HL-60 (cell line): ENCODE results near the gene SNRPD3.

Source experiments
- DNase-seq, 2 experiments: peaks; one replicate each; pipeline ENCODE4 v3.0.0-alpha.2; 2010 to 2020; ENCODE audit warnings: low read depth in 1 of 2, low spot score in 1 of 2
- H3K27ac ChIP-seq: fragments of 250-450 bp; sonication (Bioruptor Pico); replicated peaks from 2 replicates; pipeline ENCODE4 v1.5.1; 2020; ENCODE audit warnings: mild to moderate bottlenecking, moderate library complexity
- H3K27me3 ChIP-seq: fragments of 250-450 bp; sonication (Bioruptor Pico); 2 replicates; pipeline ENCODE4 v1.5.1; 2021; ENCODE audit warnings: mild to moderate bottlenecking, moderate library complexity; ENCODE audit not compliant: insufficient read depth, poor library complexity, severe bottlenecking
- H3K4me3 ChIP-seq: replicated peaks from 2 replicates; pipeline ENCODE4 v1.5.1; 2011; ENCODE audit warnings: mild to moderate bottlenecking, control low read depth, low read length; ENCODE audit not compliant: insufficient read depth
- CTCF ChIP-seq: IDR thresholded peaks from one replicate; pipeline ENCODE4 v1.5.1; 2011; ENCODE audit warnings: low read length, control low read depth, inconsistent platforms; ENCODE audit not compliant: insufficient read depth
- GABPA ChIP-seq: IDR thresholded peaks from 2 replicates; pipeline ENCODE4 v1.6.1; 2012; ENCODE audit warnings: low read depth
- POLR2AphosphoS5 ChIP-seq: IDR thresholded peaks from 2 replicates; pipeline ENCODE4 v1.6.1; 2012; ENCODE audit warnings: low read depth
- REST ChIP-seq: IDR thresholded peaks from 2 replicates; pipeline ENCODE4 v1.6.1; 2012; ENCODE audit warnings: low read depth; ENCODE audit not compliant: insufficient replicate concordance
- SPI1 ChIP-seq: IDR thresholded peaks from 2 replicates; pipeline ENCODE4 v1.6.1; 2012; ENCODE audit warnings: low read depth, mild to moderate bottlenecking, borderline replicate concordance

SNRPD3 gene

GRCh38 chr22:24587251-24587650 lies 31.5 kb downstream of the SNRPD3 start:
- Histone ChIP-seq H3K4me3 (no peak overlapping the region), H3K27ac (no peak overlapping the region), H3K27me3 (no peaks in the 10 kb centered on the region)
- TF ChIP-seq REST = no peak
- DNase-seq = no peak

- Histone ChIP-seq H3K27me3 (no peaks in the 10 kb centered on the region), H3K27ac (no peak overlapping the region), H3K4me3 (no peak overlapping the region)
- DNase-seq = no peak
- TF ChIP-seq POLR2AphosphoS5 (no peak), GABPA (no peak)
Measured at GRCh38 chr22:24587948-24588347, 32.1 kb downstream of the SNRPD3 start.

GRCh38 chr22:24588381-24588756 lies 32.6 kb downstream of the SNRPD3 start:
- Histone ChIP-seq H3K27ac (no peak overlapping the region), H3K4me3 (no peak overlapping the region), H3K27me3 (no peaks in the 10 kb centered on the region)
- TF ChIP-seq GABPA (no peak), SPI1 (no peak), CTCF (no peak), REST (no peak), POLR2AphosphoS5 (no peak)
- DNase-seq = no peak

GRCh38 chr22:24588757-24589481 lies 33.1 kb downstream of the SNRPD3 start:
- Histone ChIP-seq H3K27ac (no peak overlapping the region), H3K4me3 (no peak overlapping the region), H3K27me3 (no peaks in the 10 kb centered on the region)
- no peak for DNase-seq
- TF ChIP-seq SPI1 (no peak), CTCF (no peak), POLR2AphosphoS5 (no peak), GABPA (no peak), REST (no peak)
